Omental fat pad (tissue), 4 donors: Measurements from ENCODE around the gene XPO5. TPM values are rescaled to one million over a fixed set of nuclear protein-coding genes. Genes with fewer than 3 reads are reported as not detected.
A peak's percentile ranks its signal among the peaks of the same experiment; 100 is the strongest.

Source experiments
- ATAC-seq: fragments of 150-250 bp; one replicate; pipeline ENCODE4 v1.9.1; 2016; ENCODE audit warnings: mild to moderate bottlenecking, moderate library complexity; ENCODE audit not compliant: low FRiP score
- DNase-seq: peaks from one replicate; pipeline ENCODE4 v3.0.0-alpha.2; 2019; ENCODE audit warnings: low spot score
- CTCF ChIP-seq, 3 donors: fragments of 450-650 bp; IDR thresholded peaks; one replicate each; pipeline ENCODE4 v1.5.1; 2016 to 2017; ENCODE audit warnings: antibody characterized with exemption in 3 of 3, mild to moderate bottlenecking in 3 of 3, moderate library complexity in 2 of 3
- total RNA-seq, 4 donors: library from RNA; depleted of rRNA; stranded (reverse); fragments of >200 nt; gene quantifications; one replicate each; pipeline ENCODE4 v1.1.0, GENCODE V29; 2016

The XPO5 gene
- 100 to 1,000 TPM in 1 of 4 donors, 10 to 100 TPM in 3; 16.1 to 138 (median 21.9) TPM for total RNA-seq

DNA sequence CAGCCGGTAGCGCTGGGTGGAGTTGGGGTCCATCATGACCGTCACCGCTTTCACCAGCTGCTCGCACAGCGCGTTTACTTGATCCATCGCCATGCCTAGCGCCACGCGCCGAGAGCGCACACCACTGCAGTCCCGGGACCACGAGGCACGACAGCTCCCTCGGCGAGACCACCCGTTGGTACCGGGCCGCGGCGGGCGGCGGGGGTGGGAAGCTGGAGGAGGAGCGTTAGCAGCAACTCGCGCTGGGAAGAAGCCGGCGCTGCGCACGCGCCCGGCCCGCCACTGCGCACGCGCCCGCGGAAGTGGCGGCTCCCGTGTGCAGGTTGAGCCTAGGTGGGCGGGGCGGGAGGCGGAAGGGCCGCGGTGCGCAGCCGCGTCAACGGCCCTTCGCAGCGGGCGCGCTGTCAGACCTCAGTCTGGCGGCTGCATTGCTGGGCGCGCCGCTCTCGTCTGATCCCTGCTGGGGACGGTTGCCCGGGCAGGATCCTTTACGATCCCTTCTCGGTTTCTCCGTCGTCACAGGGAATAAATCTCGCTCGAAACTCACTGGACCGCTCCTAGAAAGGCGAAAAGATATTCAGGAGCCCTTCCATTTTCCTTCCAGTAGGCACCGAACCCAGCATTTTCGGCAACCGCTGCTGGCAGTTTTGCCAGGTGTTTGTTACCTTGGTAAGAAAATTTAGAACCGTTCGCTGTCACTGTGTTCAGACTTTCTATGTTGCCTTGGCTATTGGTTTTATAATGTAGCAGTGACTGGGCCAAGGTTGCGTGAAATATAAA lies at the start of gene XPO5, which contains the start of gene POLH:
Gene XPO5 (minus strand): TSS at position 267 of the 780 bp plus-strand sequence. CDS start 174 bp downstream, at position 93.
Gene POLH (plus strand): TSS at position 414 of the 780 bp plus-strand sequence. CDS start 6,135 bp downstream, outside the sequence.
- peak; percentile 97 for ATAC-seq
- TF ChIP-seq CTCF (IDR thresholded peaks at IDR 0.05): no peak
- peak; percentile 64 for DNase-seq

GRCh38 chr6:43625393-43625992 lies 49.7 kb upstream of the XPO5 start:
- no peak for ATAC-seq
- no peak for TF ChIP-seq CTCF (IDR thresholded peaks at IDR 0.05)
- DNase-seq: no peak

- DNase-seq (no peak), ATAC-seq (no peak)
- TF ChIP-seq CTCF (IDR thresholded peaks at IDR 0.05): no peak
Measured at GRCh38 chr6:43624786-43625288, 49.0 kb upstream of the XPO5 start.

DNA sequence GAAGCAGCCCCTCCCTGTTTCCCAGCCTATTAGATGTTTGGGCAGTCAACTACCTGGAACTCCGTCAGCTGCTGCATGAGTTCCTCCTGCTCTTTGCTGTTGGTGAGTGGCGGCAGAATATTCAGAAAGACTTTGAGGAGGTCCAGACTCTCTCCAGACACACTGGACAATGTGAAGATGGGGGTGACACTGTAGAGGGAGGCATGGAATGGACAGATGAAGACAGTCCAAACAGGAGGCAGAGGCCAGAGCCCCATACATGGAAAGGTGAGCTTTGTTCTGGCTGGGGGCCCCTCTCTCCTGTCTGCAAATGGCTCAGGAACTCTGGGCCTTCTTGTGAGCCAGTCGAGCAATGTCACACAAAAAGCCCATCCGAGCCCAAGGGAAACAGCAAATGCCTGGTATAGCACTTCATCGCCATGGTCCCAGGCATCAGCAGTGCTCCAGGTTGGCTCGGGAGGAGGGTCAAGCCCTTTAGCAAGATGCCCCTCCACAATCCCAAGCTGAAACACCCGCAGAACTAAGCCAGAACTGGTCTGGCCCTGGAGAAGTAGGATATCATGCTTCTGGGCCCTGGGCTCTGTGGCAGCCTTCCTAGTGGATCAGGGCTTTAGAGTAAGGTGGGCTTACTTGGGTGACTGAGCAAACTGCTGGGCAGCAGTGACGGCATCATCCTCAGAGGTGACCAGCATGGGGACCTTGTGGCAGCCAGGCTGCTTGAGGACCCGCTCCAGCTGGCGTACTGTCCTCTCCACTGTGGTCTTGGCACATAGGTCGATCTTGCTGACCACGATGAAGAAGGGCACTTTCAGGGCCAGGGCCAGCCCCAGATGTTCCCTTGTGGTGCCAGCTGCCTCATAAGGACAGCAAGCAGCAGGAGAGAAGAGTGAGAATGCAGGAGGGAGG lies 48.3 kb upstream of the XPO5 start:
- no peak for TF ChIP-seq CTCF (IDR thresholded peaks at IDR 0.05)
- ATAC-seq (no peak), DNase-seq (no peak)

- no peak for TF ChIP-seq CTCF (IDR thresholded peaks at IDR 0.05)
- ATAC-seq: no peak
- DNase-seq: no peak
Measured at GRCh38 chr6:43622541-43622940, 46.7 kb upstream of the XPO5 start.

GRCh38 chr6:43621836-43622180 lies 46.0 kb upstream of the XPO5 start:
- no peak for ATAC-seq
- no peak for DNase-seq
- no peak for TF ChIP-seq CTCF (IDR thresholded peaks at IDR 0.05)
